A549 (cell line): ENCODE results near the gene HOXA10. TPM values are rescaled to one million over a fixed set of nuclear protein-coding genes. Genes with fewer than 3 reads are reported as not detected.

Source experiments
- ATAC-seq, 2 experiments: fragments of 200-7000 bp in 1 of 2; fragments of >200 bp in 1 of 2; cut with Nextera tagmentation in 1 of 2; cut with Tn5 transposase in 1 of 2; 3 replicates each; pipeline versions ENCODE4 v1.8.0 to v1.9.1; 2018 to 2020; ENCODE audit warnings: mild to moderate bottlenecking in 1 of 2, moderate library complexity in 1 of 2
- CTCF ChIA-PET: fragments of 300-600 bp; sonication (Branson Sonifier 250); formaldehyde crosslinking; extraction: SDS; loops from one replicate; lab custom pipeline; 2021; ENCODE audit warnings: antibody characterized with exemption, inconsistent platforms; lab: Yijun Ruan, JAX
- POLR2A ChIA-PET: fragments of 350-600 bp; formaldehyde crosslinking; extraction: SDS; loops from one replicate; lab custom pipeline; 2021; ENCODE audit warnings: antibody characterized with exemption, inconsistent platforms; lab: Yijun Ruan, JAX
- DNase-seq, 2 experiments: peaks; one replicate each; pipeline versions ENCODE4 v3.0.0 to v3.0.0-alpha.2; 2011 to 2016; ENCODE audit warnings: low read depth in 1 of 2, low spot score in 1 of 2
- FAIRE-seq: peaks from 2 replicates; lab custom pipeline; 2011; peaks lifted over from hg19 to GRCh38; lab: Jason Lieb, UNC
- H3K27ac ChIP-seq, 2 experiments: fragments of >200 bp; sonication (Bioruptor Twin); formaldehyde crosslinking; 3 replicates each; pipeline ENCODE4 v1.5.1; 2016 to 2017
- H3K4me1 ChIP-seq: fragments of >200 bp; sonication (Bioruptor Twin); formaldehyde crosslinking; 3 replicates; pipeline ENCODE4 v1.6.1; 2016
- H3K4me2 ChIP-seq: fragments of >200 bp; sonication (Bioruptor Twin); formaldehyde crosslinking; 3 replicates; pipeline ENCODE4 v1.6.1; 2016
- H3K4me3 ChIP-seq: fragments of >200 bp; sonication (Bioruptor Twin); formaldehyde crosslinking; 3 replicates; pipeline ENCODE4 v1.5.1; 2016
- H3K9me3 ChIP-seq: fragments of >200 bp; sonication (Bioruptor Twin); formaldehyde crosslinking; 3 replicates; pipeline ENCODE4 v1.6.1; 2016
- BHLHE40 ChIP-seq: IDR thresholded peaks from 2 replicates; pipeline ENCODE4 v1.6.1; 2012; ENCODE audit warnings: low read depth, low read length, inconsistent platforms
- CBX8 ChIP-seq: fragments of 200-600 bp; sonication (generic); IDR thresholded peaks from 2 replicates; pipeline ENCODE4 v1.6.1; 2016
- CEBPB ChIP-seq, 2 experiments: fragments of >200 bp in 1 of 2; sonication (Bioruptor Twin) in 1 of 2; formaldehyde crosslinking in 1 of 2; IDR thresholded peaks; 2 replicates each; pipeline ENCODE4 v1.6.1; 2012 to 2016
- CTCF ChIP-seq: fragments of >200 bp; sonication (Bioruptor Twin); formaldehyde crosslinking; IDR thresholded peaks from 3 replicates; pipeline ENCODE4 v1.5.1; 2016
- E2F6 ChIP-seq: IDR thresholded peaks from 2 replicates; pipeline ENCODE4 v1.6.1; 2012; ENCODE audit warnings: low read depth, borderline replicate concordance
- EHMT2 ChIP-seq: fragments of 200-600 bp; sonication (generic); IDR thresholded peaks from 2 replicates; pipeline ENCODE4 v1.6.1; 2016; ENCODE audit warnings: antibody characterized with exemption, low read depth, mild to moderate bottlenecking, moderate library complexity
- ESRRA ChIP-seq: fragments of 150-350 bp; IDR thresholded peaks from 2 replicates; pipeline ENCODE4 v1.6.1; 2014; ENCODE audit warnings: mild to moderate bottlenecking, low read length, borderline replicate concordance
- FOXS1 ChIP-seq: fragments of 250-450 bp; sonication (Bioruptor Pico); IDR thresholded peaks from 2 replicates; pipeline ENCODE4 v1.5.0; 2020; ENCODE audit warnings: mild to moderate bottlenecking, moderate library complexity
- GATA3 ChIP-seq: IDR thresholded peaks from 2 replicates; pipeline ENCODE4 v1.6.1; 2012; ENCODE audit warnings: borderline replicate concordance
- HES2 ChIP-seq: fragments of >200 bp; sonication (Bioruptor Twin); formaldehyde crosslinking; IDR thresholded peaks from 2 replicates; pipeline ENCODE4 v1.6.1; 2016
- HEYL ChIP-seq: fragments of 250-450 bp; sonication (Bioruptor Pico); IDR thresholded peaks from 2 replicates; pipeline ENCODE4 v1.8.0; 2021; ENCODE audit warnings: mild to moderate bottlenecking, moderate library complexity
- HMGXB4 ChIP-seq: fragments of 250-450 bp; sonication (Bioruptor Pico); IDR thresholded peaks from 2 replicates; pipeline ENCODE4 v1.5.0; 2021; ENCODE audit warnings: mild to moderate bottlenecking, moderate library complexity, borderline replicate concordance
- HOXA7 ChIP-seq: fragments of 250-450 bp; sonication (Bioruptor Pico); IDR thresholded peaks from 2 replicates; pipeline ENCODE4 v1.5.0; 2020; ENCODE audit warnings: mild to moderate bottlenecking, moderate library complexity
- HOXB13 ChIP-seq: fragments of 250-450 bp; sonication (Bioruptor Pico); IDR thresholded peaks from 2 replicates; pipeline ENCODE4 v1.5.0; 2020; ENCODE audit warnings: low read depth, mild to moderate bottlenecking, moderate library complexity
- HOXB5 ChIP-seq: fragments of 250-450 bp; sonication (Bioruptor Pico); IDR thresholded peaks from 2 replicates; pipeline ENCODE4 v1.5.0; 2020; ENCODE audit warnings: mild to moderate bottlenecking, moderate library complexity
- JUNB ChIP-seq: fragments of >200 bp; sonication (Bioruptor Twin); formaldehyde crosslinking; IDR thresholded peaks from 2 replicates; pipeline ENCODE4 v1.6.1; 2016
- MAFK ChIP-seq: fragments of 450-650 bp; IDR thresholded peaks from 2 replicates; pipeline ENCODE4 v1.6.1; 2014; ENCODE audit not compliant: partially characterized antibody
- MAZ ChIP-seq: fragments of 150-350 bp; IDR thresholded peaks from 2 replicates; pipeline ENCODE4 v1.6.1; 2014; ENCODE audit warnings: antibody characterized with exemption, low read depth, low read length, borderline replicate concordance
- NFE2L2 ChIP-seq: fragments of 150-350 bp; conservative IDR thresholded peaks from 2 replicates; pipeline ENCODE4 v1.6.1; 2014; ENCODE audit warnings: low read length
- NPAS2 ChIP-seq: fragments of 250-450 bp; sonication (Bioruptor Pico); IDR thresholded peaks from 2 replicates; pipeline ENCODE4 v1.8.0; 2022; ENCODE audit warnings: mild to moderate bottlenecking, moderate library complexity, borderline replicate concordance
- NR3C1 ChIP-seq: fragments of >200 bp; sonication (Bioruptor Twin); formaldehyde crosslinking; IDR thresholded peaks from 3 replicates; pipeline ENCODE4 v1.6.1; 2017
- RARB ChIP-seq: fragments of 250-450 bp; sonication (Bioruptor Pico); IDR thresholded peaks from 2 replicates; pipeline ENCODE4 v1.8.0; 2021; ENCODE audit warnings: mild to moderate bottlenecking, moderate library complexity
- RCOR1 ChIP-seq: fragments of 150-350 bp; IDR thresholded peaks from 2 replicates; pipeline ENCODE4 v1.6.1; 2014; ENCODE audit warnings: antibody characterized with exemption, low read length, low read depth
- RNF2 ChIP-seq: fragments of 200-600 bp; sonication (generic); IDR thresholded peaks from 2 replicates; pipeline ENCODE4 v1.6.1; 2016; ENCODE audit warnings: low read depth, mild to moderate bottlenecking, antibody characterized with exemption, moderate library complexity, borderline replicate concordance
- SREBF2 ChIP-seq: fragments of 450-650 bp; IDR thresholded peaks from 2 replicates; pipeline ENCODE4 v1.6.1; 2014; ENCODE audit warnings: mild to moderate bottlenecking, moderate library complexity
- TFCP2L1 ChIP-seq: fragments of 250-450 bp; sonication (Bioruptor Pico); IDR thresholded peaks from 2 replicates; pipeline ENCODE4 v1.5.0; 2021; ENCODE audit warnings: mild to moderate bottlenecking
- WGBS: methylation state at CpG from one replicate; pipeline ENCODE4 v1.1.6; 2017; ENCODE audit errors: missing lambda C conversion rate; 5-methylcytosine and 5-hydroxymethylcytosine counted together
- polyA plus RNA-seq, 4 experiments: library from polyadenylated mRNA; depleted of rRNA in 3 of 4; stranded (reverse); fragments of >200 nt; fragmentation: RNase III in 1 of 4; extraction: RNeasy Plus Mini Kit Qiagen cat#74134 plus additional on column Dnase treatment in 1 of 4; gene quantifications; 2 replicates in 3 of 4; 3 replicates in 1 of 4; pipeline ENCODE4 v1.2.3, GENCODE V29; 2011 to 2017

Gene HOXA10
- polyA plus RNA-seq, 2 of the 4 experiments (the other 2 are of a cell fraction) = 5.2 to 7.7 TPM

DNA sequence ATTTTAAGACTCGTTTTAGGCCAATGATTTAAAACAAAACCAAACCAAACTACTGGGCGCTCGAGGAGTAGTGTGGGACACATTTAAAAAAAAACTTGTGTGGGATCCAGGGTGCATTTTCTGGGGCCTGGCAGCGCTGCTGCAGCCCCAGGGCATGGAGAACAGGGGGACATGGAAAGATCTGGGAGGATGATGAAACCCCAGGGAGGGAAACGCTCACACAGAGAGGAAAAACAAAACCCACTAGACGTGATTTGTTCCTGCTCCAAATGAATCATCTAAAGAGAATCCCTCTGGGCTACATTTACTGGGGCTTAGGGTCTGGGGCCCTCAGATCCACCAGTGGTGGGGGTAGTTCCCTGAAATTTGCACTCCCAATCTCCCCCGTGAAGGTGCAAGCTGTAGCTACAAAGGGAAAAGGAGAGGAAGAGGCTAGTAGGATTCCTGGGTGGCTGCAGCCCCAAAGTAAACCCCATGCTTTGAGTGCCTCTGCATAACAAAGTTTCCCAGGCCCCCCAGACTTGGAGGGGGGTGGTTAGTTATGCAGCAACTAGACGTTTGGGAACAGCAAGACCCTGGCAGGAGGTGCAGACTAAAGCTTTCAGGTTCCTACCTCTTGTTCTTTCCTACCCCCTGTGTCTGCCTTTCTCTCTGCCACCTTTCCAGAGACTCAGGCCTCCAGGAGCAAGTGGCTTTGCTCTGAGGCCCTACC is 40.3 kb upstream of the HOXA10 start:
- FAIRE-seq = no peak
- 42% methylated on average over 8 of the region's 8 CpGs for WGBS
- CTCF ChIA-PET = interaction anchor here (0.9 kb wide), 1 partner anchor 360 kb away, joined by 3 read pairs; no protein-coding TSS in a partner anchor

DNA sequence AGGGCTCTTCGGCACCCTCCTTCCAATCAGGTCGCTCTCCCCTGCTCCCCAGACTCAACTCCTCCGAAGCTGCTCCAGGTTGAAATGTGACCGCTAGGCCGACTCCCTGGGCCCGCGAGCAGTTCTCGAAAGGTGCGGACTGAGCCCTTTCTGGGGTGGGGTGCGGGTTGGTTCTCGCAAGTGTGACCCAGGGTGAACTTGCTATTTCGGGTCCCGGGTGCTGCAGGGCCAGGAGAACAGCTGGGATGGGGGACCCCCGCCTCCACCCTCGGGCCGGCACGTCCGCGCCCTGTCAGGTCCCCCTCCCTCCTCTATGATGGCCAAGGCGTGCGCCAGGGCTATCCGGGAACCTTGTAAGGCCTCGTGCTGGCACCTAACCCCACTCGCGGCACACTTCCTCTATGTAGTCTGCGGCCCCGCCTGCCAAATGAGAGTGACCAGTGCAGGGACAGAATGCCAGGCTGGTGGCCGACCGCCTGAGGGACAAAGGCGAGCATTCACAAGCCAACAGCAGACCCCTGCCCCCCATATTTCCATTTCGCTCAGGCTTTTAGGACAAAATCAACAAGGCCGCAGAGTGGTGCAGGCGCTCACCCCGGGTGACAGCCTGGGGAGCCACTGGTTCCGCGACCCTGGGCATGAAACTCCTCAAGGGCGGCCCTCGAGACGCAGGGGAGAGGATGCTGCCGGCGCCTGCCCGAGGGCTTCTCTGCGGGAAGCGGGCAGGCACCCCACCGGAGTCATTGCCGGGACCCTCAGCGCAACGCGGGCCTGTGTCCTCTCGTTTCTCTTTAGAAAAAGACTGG is 39.5 kb upstream of the HOXA10 start:
- DNase-seq = no peak
- peak overlapping the region in 1 of 2 experiments; percentile 45; a peak in 2 of 6 replicates for H3K27ac ChIP-seq
- H3K4me1 ChIP-seq = peaks cover 12% of the 10 kb centered on the region; the same call in 2 of the 3 replicates
- TF ChIP-seq HOXB13 (CRISPR knock-in tag) (no peak), NFE2L2 (no peak), NPAS2 (CRISPR knock-in tag) (no peak), JUNB (no peak)
- TF ChIP-seq, all 56 proteins: peak for 0
- ChIA-PET CTCF (interaction anchor here (0.6 to 1.4 kb wide), 2 partner anchors 11 to 22 kb away, joined by 3 to 4 read pairs; no protein-coding TSS in a partner anchor), POLR2A (no interaction called here)
- no peak for FAIRE-seq
- no peak for ATAC-seq
- WGBS = 92% methylated on average over 46 of the region's 50 CpGs
- no peaks in the 10 kb centered on the region for H3K9me3 ChIP-seq
- H3K4me2 ChIP-seq = no peak overlapping the region
- H3K4me3 ChIP-seq = no peak overlapping the region

More for the DNA sequence above, 40.3 kb upstream of the HOXA10 start:
- DNase-seq = no peak
- Histone ChIP-seq H3K9me3 (no peaks in the 10 kb centered on the region), H3K4me3 (no peak overlapping the region)
- TF ChIP-seq CBX8 (no peak), EHMT2 (no peak), HEYL (CRISPR knock-in tag) (no peak), E2F6 (no peak), HOXB5 (CRISPR knock-in tag) (no peak), HES2 (no peak), CEBPB (IDR thresholded peaks at IDR 0.05) (no peak), RARB (no peak), RCOR1 (no peak), HMGXB4 (CRISPR knock-in tag) (no peak), TFCP2L1 (CRISPR knock-in tag) (no peak)
- TF ChIP-seq, all 56 proteins: peak for 0
- H3K27ac ChIP-seq = peak overlapping the region in 1 of 2 experiments; percentile 45; a peak in 2 of 6 replicates
- no peak overlapping the region for H3K4me2 ChIP-seq
- ATAC-seq = no peak
- peaks cover 12% of the 10 kb centered on the region; the same call in 2 of the 3 replicates for H3K4me1 ChIP-seq
- POLR2A ChIA-PET = no interaction called here

DNA sequence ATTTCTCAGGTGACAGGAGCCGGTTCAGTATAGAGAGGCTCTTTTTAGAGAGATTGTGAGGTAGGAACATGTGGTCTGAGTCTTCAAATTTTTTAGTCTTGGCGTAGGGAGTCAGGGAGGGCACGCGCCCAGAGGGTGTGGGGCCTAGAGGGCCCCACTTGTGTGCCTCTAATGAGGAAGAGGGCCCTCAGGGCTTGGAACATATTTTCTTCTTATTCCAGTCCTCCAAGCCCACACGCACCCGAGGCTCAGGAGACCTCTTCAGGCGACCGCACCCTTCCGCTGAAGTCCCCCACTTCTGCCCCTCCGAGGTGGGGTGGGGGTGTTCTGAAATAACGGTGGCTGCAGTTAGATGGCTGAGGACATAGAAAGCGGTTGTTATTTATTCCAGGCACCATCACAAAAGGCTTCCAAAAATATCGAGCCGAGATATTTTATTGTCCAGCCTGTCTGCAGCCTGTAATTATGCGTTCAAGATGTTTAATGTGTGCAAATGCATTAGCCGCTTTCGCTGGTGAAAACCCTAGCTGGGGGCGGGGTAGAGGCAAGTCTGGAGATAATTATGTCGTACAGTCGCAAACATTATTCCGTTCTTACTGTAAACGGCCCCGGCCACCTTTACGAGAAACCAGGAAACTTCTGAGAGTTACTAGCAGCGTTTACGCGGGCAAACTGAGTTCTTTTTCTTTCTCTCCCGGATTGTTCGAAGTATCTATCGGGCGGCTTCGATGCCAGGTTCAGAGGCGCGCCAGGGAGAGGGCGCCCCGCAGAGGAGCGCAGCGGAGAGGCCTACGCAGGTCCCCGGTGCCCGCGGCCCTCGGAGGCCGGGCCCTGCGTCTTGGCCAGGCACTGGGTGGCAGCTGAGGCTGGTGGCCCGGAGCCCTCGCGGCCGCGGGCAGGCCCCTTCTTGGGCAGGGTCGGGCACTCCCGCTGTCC is 38.6 kb upstream of the HOXA10 start:
- no peaks in the 10 kb centered on the region for H3K9me3 ChIP-seq
- ChIA-PET POLR2A (no interaction called here), CTCF (interaction anchor here (1.1 to 3.8 kb wide), 6 partner anchors 12 to 881 kb away, joined by 3 to 48 read pairs (median 8); no protein-coding TSS in a partner anchor)
- no peak overlapping the region for H3K4me3 ChIP-seq
- DNase-seq = no peak
- peaks cover 12% of the 10 kb centered on the region; the same call in 2 of the 3 replicates for H3K4me1 ChIP-seq
- H3K27ac ChIP-seq = no peak overlapping the region
- WGBS = 87% methylated on average over 43 of the region's 52 CpGs
- no peak for FAIRE-seq
- H3K4me2 ChIP-seq = no peak overlapping the region
- no peak for ATAC-seq
- no peak for TF ChIP-seq NR3C1
- no peak for TF ChIP-seq TFCP2L1 (CRISPR knock-in tag)
- no peak for TF ChIP-seq RNF2
- TF ChIP-seq HOXA7 (CRISPR knock-in tag) = no peak
- TF ChIP-seq SREBF2 = no peak
- TF ChIP-seq HEYL (CRISPR knock-in tag) = no peak
- no peak for TF ChIP-seq ESRRA
- TF ChIP-seq FOXS1 (CRISPR knock-in tag) = no peak
- TF ChIP-seq CTCF = no peak
- no peak for TF ChIP-seq MAZ
- TF ChIP-seq BHLHE40 = no peak
- no peak for TF ChIP-seq MAFK
- no peak for TF ChIP-seq GATA3
- no peak for TF ChIP-seq NPAS2 (CRISPR knock-in tag)
